Stimulated activated CD4-positive, alpha-beta T cell treated with anti-CD3 and anti-CD28 coated beads, Interleukin-1b, Interleukin-23, amount 100 ng/mL, for 48 hours (primary cell): ENCODE measurements around the gene NUDT9.
"Not testable (repeated sequence)": the region's sequence is repeated elsewhere in the genome, so short reads cannot be mapped to it uniquely, and the experiment has no call there.

Experiments
- DNase-seq: peaks from one replicate; pipeline ENCODE4 v3.0.0-alpha.2; 2020

The NUDT9 gene, protein sequence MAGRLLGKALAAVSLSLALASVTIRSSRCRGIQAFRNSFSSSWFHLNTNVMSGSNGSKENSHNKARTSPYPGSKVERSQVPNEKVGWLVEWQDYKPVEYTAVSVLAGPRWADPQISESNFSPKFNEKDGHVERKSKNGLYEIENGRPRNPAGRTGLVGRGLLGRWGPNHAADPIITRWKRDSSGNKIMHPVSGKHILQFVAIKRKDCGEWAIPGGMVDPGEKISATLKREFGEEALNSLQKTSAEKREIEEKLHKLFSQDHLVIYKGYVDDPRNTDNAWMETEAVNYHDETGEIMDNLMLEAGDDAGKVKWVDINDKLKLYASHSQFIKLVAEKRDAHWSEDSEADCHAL

DNA sequence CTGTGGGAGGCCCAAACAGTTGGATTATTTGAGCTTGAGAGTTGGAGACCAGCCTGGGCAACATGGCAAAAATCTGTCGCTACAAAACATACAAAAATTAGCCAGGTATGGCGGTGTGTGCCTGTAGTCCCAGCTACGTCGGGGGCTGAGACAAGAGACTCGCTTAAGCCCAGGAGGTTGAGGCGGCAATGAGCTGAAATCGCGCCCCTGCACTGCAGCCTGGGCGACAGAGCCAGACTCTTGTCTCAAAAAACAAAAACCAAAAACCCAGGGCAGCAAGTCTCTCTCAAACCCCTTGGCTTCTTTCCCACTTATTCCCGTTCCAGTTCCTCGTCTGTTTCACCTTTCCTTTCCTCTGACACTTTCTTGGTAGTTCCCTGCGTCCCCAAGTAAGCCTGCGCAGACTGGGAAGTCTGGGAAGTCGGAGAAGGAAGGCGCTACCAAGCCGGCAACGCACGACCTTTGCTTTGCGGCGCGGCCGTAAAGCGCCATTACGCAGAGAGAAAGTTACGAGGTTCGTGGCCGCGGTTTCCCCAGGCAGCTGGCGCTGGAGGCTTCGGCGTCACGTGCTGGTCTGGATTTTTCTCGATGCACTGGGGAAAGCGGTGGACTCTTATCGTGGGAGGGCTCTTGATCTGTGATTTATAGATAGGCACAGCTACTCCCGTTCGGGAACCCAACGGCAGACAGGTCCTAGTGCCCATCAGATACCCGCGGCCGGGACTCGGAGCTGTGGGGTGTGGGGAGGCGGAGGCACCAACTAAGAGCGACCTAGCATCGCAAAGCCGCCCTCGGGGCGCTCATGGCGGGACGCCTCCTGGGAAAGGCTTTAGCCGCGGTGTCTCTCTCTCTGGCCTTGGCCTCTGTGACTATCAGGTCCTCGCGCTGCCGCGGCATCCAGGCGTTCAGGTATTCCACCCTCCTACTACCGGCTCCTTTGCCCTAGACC is at the start of gene NUDT9:
NUDT9 (plus strand) TSS at position 470 of the 949 bp plus-strand sequence; CDS start at position 803, 333 bp downstream.
- peak; percentile 84 for DNase-seq

DNA sequence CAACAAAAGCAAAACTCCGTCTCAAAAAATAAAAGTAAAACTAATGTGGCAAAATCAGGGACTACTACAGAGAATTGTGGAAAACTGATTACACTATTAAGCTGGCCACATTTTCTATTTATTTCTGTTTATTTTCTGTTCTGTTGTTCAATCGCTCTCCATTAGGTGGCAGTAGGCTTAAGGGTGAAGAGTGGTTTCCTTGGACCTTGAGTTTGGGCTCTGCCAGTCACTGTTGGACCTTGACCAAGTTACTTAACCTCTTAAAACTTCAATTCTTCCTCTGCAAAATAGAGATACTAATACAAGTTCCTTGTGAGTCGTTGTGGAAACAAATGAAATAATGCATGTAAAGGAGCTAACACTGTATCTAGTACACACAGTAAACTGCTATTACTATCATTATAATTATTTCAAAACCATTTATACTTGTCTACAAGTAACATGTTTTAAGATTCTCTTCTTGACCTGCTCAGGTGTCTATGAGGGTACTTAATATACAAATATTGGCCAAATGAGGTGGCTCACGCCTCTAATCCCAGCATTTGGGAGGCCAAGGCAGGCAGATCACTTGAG is 46.6 kb upstream of the NUDT9 start:
- no peak for DNase-seq

DNA sequence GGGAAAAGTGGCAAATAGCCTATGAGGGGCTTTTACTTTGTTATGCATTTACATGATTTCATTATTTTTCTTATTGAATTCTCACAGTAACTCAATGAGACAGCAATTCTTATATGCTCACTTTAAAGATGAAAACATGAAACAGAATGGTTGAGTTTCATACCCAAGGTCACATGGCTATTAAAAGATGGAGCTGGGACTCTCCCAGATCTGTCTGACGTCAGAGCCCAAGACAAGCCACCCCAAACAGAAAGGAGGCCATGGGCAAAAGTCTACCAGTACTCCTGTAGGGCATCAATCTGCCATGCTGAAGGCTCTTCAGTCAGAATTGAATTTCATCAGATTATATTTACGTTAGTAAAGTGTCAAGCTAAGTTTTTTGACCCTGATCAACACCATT is 44.6 kb upstream of the NUDT9 start:
- DNase-seq: no peak

DNA sequence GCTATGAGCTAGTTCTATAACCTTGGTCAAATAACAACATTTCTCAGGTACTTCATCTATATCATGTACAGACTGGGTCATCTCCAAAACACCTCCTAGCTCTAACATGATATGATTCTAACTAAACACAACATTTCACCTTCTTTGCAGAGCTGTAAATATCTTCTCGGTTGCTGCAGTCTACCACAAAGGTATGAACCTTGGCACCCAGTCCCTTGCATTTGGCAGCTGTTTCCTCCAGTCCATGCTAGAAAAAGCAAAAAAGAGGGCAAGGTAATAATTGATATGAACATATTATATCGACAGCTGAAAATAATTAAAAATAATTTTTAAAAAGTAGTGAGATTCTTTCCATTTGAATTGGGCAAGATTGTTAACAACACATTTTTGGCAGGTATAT is 40.3 kb upstream of the NUDT9 start:
- DNase-seq: no peak

DNA sequence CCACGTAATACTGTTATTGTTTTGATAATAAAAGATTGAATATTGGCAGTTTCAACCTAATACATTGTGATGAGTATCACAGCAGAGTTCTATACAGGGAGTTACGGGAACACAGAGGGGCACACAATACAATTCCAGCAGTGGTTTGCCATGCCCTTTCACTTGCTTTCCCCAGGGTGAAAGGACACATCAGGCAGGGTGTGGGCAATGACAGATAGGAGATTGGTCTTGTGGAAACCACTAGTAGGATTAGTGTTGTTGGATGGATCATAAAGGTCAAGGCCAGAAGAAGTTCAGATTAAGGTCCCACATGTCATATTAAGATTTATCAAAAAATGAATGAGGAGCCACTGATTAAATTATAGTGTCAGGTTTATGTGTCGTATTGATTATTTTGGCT is 39.4 kb upstream of the NUDT9 start:
- no peak for DNase-seq

DNA sequence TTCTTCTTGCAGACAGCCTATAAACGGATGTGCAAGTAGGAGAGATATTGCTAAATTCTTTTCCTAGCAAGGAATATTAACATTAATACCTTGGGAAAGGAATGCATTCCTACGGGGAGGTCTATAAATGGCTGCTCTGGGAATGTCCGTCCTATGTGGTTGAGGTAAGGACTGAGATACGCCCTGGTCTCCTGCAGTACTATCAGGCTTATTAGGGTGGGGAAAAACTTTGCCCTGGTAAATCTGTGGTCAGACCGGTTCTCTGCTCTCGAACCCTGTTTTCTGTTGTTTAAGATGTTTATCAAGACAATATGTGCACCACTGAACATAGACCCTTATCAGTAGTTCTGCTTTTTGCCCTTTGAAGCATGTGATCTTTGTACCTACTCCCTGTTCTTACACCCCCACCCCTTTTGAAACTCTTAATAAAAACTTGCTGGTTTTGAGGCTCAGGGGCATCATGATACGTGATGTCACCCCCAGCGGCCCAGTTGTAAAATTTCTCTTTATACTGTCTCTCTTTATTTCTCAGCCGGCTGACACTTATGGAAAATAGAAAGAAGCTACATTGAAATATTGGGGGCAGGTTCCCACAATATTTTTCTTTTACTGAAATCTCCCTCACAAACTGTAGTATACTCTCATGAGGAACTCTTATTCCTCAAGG is 37.8 kb upstream of the NUDT9 start:
- DNase-seq: not testable (repeated sequence)

DNA sequence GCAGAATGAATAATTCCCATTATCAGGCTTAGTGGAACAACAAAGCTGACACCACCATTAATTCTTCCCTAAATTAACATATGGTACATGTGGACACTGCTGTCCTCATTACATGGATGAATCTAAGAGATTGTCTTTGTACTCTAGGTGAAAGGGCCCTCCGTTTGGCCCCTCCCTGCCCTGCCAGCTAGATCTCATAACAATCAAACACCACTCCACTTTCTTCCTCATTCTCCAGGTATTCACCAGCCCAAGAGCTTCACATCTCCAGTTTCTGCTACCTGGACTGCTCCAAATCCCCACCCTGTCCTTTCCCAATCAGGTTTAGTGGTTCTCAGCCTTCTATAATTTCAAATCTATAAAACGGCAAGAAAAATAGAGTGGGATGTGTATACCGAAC is 35.1 kb upstream of the NUDT9 start:
- DNase-seq: no peak

DNA sequence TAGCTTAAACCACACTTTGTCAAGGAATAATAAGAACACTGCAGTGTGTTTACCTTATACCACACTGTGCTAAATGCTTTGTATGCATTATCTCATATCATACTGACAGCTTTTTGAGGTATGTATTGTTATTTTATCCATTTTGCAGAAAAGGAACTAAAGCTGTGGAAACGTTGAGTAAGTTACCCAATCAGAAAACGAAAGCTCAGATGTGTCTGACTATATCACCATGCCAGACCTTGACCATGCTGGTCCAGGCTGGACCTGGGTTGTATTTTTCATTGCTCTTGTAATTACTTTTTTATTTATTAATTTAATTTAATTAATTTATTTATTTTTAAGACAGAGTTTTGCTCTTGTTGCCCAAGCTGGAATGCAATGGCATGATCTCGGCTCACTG is 33.5 kb upstream of the NUDT9 start:
- no peak for DNase-seq

DNA sequence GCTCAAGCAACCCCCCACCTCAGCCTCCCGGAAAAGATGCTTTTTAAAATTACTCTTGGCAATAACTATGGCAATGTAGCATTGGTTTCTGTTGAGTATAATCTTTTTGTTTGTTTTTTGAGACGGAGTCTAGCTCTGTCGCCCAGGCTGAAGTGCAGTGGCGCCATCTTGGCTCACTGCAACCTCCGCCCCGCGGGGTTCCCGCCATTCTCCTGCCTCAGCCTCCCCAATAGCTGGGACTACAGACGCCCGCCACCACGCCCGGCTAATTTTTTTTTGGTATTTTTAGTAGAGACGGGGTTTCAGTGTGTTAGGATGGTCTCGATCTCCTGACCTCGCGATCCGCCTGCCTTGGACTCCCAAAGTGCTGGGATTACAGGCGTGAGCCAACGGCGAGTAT is 32.3 kb upstream of the NUDT9 start:
- not testable (repeated sequence) for DNase-seq

DNA sequence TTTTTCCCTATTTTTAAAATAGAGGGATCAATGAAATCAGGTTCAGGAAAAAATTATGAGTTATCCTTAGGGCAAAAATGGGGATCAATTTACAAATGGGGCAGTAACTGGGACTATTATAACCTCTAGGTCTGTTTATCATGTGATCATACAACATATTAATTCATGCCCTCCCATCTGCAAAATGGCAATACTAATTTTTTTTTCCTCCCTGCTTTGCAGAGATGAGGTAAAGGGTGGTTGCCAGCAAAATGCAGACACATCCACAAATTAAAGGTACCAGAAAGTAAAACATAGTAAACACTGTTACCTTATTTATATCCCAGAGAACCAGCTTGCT is 31.9 kb upstream of the NUDT9 start:
- DNase-seq: no peak

DNA sequence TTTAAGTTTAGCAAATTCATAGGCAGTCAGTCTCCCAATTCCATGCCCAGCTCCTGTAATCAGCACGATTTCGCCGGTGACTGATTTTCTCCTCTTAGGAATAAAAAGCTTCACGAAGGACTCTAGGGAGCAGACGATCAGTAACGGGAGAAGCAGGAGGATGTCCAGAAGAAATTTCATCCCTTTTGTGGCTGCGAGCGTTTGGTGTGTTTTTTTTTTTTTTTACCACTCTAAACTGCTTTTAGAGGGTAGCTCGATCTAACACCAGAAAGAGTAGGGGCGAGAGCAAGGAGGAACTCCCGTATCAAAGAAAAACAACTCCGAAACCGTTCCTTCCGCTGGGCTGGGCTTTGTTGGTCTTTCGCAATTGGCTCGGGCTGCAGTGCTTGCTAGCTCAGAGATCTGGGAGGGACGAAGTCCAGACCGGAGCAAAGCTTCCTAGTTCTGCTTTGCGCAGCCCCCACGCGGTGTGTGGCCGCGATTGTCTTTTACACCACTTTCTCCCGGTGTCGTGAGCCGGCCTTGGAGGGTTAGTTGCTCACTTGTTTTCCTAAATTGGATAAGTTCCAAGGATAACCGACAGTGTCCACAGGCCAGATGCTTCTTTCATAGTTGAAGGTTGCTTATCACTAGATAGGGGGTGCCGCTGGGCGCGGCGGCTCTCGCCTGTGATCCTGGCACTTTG is 31.3 kb upstream of the NUDT9 start, which contains the start of gene HSD17B11:
HSD17B11 (minus strand) TSS at position 298 of the 685 bp plus-strand sequence; CDS start at position 180, 118 bp downstream.
- peak; percentile 74 for DNase-seq

DNA sequence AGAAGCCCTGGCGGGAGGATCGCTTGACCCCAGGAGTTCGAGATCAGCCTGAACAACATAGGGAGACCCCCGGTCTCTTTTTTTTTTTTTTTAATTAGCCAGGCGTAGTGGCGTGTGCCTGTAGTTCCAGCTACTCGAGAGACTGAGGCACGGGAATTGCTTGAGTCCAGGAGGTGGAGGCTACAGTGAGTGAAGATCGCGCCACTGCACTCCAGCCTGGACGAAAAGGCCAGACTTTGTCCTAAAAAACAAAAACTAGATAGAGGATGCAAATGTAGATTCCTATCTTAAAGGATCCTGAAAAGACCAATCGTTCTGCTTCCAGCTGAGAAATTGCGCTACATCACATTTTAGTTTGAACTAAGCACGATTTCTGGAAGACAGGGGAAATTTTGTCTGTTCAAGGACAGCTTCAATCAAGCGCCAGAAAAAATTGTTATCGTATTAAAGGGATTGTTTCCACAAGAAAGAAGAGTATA is 30.8 kb upstream of the NUDT9 start:
- DNase-seq: no peak

DNA sequence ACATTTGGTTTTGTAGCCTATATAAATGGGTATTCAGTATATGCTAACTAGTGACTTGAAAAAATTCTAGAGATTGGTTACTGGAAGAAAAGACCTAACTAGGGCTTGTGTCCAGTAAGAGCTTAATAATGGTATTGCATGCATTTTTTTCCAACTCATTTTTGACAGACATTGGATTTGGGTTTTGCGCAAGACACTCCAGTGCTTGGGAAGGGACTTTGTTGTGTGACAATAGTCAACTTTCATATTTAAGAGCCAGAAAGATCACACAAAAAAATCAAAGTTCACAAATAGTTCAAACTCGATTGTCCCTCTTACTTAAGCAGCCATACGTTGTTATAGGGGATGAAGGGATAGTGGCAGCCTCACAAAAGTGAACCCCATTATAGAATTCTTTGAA is 30.2 kb upstream of the NUDT9 start:
- no peak for DNase-seq

DNA sequence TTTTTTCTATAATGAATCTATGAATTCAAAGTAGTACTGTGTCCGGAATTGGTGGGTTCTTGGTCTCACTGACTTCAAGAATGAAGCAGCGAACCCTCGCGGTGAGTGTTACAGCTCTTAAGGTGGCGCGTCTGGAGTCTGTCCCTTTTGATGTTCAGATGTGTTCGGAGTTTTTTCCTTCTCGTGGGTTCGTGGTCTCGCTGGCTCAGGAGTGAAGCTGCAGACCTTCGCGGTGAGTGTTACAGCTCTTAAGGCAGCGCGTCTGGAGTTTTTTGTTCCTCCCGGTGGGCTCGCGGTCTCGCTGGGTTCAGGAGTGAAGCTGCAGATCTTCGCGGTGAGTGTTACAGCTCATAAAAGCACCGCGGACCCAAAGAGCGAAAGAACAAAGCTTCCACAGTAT is 27.3 kb upstream of the NUDT9 start:
- not testable (repeated sequence) for DNase-seq

DNA sequence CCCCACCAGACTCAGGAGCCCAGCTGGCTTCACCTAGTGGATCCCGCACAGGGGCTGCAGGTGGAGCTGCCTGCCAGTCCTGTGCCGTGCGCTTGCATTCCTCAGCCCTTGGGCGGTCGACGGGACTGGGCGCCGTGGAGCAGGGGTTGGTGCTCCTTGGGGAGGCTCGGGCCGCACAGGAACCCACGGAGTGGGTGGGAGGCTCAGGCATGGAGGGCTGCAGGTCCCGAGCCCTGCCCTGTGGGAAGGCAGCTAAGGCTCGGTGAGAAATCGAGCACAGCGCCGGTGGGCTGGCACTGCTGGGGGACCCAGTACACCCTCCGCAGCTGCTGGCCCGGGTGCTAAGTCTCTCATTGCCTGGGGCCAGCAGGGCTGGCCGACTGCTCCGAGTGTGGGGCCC is 26.5 kb upstream of the NUDT9 start:
- not testable (repeated sequence) for DNase-seq

DNA sequence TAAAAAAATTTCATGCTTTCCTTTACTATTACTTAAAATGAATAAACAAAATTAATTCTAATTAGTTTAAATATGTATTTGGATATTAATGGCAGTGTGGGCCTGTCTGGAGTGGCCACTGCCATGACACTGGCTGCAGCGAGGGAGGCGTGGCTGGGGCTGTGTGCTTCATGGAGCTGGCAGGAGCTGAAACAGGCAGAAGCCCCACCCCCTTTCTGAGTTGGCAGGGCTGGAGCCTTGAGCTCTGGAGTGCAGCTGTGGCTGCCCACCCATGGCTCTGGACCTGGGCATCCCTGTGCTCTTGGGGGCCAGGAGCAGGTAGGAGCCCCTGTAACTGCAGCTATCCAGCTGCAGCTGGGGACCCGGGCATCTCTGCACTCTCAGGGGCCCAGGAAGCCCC is 23.2 kb upstream of the NUDT9 start:
- DNase-seq: no peak

DNA sequence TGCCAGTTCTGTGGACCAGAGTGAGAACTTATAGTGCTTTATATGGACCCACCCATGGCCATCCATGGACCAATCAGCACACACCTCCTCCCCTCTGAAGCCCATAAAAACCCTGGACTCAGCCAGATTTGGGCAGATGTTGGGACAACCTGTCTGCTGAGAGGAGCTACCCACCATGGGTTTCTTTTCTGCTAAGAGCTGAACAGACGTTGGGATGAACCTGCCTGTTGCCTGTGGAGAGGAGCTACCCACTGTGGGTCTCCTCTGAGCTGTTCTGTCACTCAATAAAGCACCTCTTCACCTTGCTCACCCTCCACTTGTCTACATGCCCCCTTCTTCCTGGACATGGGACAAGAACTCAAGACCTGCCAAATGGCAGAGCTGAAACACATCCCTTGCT is 22.4 kb upstream of the NUDT9 start:
- no peak for DNase-seq

DNA sequence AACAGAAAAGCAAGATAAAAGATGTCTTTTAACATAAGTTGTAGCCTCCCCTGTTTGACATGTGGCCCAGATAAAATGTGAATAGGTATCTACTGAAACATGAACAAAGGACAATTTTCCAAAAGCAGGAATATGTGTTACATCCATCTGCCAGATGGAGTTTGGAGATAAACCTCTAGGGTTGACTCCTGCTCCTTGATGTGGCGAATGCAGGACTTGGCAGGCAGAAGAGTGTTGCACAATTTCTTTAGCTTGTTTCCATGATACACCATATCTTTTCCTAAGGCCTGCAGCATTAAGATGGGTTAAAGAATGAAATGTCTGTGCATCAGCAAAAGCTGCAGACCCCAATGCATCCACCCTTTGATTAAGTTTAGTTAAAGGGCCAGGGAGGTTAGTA is 18.6 kb upstream of the NUDT9 start:
- DNase-seq: not testable (repeated sequence)

DNA sequence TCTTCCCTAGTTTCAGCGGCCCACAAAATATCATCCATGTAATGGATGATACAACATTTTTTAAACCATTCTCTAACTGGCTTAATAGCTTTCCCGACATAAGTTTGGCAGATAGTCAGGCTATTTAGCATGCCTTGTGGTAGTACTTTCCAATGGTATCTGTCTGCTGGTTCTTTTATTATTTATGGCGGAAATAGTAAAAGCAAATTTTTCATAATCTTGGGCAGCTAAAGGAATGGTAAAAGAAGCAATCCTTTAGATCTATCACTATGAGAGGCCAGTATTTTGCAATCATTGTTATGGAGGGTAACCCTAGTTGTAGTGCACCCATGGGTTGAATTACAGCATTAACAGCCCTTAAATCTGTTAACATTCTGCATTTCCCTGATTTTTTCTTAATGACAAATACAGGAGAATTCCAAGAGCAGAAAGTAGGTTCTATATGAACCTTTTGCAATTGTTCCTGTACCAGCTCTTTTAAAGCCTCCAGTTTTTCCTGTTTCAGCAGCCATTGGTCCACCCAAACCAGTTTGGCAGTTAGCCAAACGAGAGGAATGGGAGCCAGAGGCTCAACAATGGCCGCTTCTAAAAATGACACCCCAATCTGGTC is 17.1 kb upstream of the NUDT9 start:
- no peak for DNase-seq

DNA sequence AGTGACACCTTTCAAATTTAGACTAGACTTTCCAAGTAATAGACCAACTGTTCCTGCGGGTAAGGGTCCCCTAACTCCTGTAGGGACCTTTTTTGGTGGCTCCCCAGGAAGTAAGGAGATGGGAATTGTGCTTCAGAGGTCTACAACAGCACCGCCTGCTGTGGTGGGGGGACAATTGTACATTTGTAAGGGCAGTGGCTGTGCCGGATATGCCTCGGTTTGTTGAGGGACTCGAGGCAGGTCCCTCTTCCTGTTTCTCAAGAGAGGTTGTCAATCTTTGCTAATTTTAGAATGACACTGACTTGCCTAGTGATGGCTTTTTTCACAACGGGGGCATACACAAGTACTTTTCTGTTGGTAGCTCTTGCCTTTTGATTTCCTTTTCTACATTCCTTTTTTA is 15.9 kb upstream of the NUDT9 start:
- no peak for DNase-seq

DNA sequence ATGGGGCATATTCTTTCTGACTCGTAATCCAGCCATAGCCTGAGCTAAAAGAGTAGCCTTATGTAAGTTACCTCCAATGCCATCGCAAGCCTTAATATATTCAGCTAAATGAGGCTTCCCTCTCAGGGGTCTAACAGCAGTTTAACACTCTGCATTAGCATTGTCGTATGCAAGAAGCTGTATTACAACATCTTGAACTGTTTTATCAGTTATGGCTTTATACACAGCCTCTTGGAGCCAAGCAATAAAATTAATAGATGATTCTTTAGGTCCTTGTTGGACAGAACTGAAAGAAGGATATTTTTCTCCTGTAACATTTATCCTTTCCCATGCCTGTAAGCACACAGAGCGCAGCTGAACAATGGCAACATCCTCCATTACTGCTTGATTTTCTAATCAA is 15.5 kb upstream of the NUDT9 start:
- not testable (repeated sequence) for DNase-seq

DNA sequence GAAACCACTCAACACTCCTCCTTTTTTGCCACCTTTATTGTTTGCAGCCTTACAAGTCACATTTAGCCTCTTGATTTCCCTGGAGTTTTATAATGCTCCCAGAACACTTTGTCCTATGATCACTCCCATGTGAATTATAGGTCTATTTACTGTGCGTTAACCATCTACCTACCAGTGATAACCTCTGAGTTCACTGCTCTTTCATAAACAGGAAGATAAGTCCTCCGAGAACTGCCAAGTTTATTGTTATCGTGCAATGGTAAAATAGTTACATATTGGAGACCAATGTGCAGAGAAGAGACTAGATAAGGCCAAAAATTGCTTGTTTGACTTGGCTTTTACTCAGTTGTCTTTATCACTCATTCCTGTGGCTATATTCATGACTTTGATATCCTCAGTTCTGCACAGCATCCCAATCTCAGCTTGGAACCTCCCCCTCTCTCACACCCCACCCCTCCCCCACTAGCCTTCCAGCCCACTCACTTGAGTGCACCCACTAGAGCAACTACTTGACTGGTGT is 12.9 kb upstream of the NUDT9 start:
- no peak for DNase-seq
